T-helper 2 cell treated with Interferon-gamma antibody and Interleukin-4, amounts not matched to agents 100 ng/mL and 5 ng/mL, for 36 hours (primary cell): Measurements from ENCODE around the gene ICE2. TPM values are rescaled to one million over a fixed set of nuclear protein-coding genes. Genes with fewer than 3 reads are reported as not detected.

Source experiments
- intact Hi-C: fragments of 100-400 bp; cut with micrococcal nuclease; formaldehyde crosslinking; loops from one replicate; pipeline ENCODE4 v1.15.1; 2023
- total RNA-seq: library from RNA; stranded (reverse); gene quantifications from 2 replicates; pipeline ENCODE4 v1.2.3, GENCODE V29; 2022

Gene ICE2
- total RNA-seq, result 65.3 and 70.7 TPM in 2 replicates

DNA sequence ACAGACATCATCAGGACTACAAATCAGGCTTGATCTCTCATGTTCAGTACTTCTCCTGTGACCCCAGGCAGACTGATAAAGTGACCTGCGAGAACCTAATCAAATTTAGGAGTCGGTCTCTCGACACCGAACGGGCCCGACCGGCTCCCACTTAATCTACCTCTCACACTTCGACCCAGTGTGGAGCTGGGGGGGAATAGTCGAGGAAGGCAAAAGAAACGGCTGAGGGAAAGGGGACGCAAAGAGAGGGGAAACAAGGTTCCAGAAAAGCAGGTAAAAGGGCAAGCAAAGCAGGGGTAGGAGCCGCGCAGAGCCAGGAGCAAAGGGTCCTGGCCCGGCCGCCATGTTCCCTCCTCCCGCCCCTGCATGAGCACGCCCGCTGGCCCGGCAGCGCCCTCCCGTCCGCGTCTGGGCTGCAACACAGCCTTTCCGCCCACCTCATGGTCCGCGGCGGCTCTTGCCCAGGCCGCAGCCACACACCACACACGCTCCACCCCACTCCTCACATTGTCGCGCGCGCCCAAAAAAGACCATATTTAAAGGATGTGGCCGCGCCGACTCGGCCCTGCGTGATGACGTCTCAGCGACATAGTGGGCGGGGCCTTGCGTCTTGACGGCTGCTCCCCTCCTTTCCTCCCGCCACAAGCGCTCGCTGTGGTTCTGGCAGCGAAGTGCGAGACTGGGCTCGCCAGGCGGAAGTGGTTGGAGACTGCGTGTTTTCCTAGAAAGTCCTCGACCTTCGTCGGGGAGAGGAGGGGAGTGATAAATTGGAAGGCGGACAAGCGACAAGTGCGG is at the start of gene ICE2:
Gene ICE2 (minus strand): TSS at position 577 of the 795 bp plus-strand sequence. CDS start 1,165 bp downstream, outside the sequence.
- intact Hi-C loops, result loop anchor here (1.0 to 2.0 kb wide), 4 partner anchors 80 to 789 kb away; partner anchors contain the start of gene BNIP2

DNA sequence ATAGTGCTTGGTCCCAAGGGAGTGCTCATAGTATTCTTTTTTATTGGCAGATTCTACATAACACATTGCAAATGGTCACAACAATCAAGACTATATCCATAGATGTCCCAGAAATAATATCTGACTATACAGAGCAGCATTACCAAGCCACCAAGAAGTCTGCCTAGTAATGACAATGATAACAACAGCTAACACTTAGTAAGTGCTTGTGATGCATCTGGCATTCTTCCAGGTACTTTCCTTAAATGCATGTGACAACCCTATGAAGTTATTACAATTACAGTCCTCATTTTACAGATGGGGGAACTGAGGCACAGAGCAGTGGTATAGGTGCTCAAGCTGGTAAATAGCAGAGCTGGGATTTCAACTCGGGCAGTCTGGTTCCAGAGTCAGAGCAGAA is 49.6 kb upstream of the ICE2 start:
- intact Hi-C loops, result no loop called here

DNA sequence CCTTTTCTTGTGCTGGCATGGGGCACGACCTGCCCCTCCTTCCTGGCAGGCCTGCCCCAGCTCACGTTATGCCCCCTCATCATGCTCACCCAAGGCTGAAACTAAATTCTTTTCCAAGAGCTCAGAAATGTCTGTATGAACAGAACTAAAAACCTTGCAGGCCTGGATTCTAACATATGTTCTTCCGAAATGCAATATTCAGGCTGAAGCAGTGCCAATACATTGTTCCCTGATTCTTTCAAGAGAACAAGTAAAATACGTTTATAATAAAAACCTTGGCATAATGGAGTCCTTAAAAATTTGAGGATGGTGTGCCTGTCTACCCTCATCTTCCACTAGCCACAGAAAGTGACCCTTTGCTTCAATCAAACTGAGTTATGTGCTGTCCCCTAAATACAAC is 48.5 kb upstream of the ICE2 start:
- intact Hi-C loops, result no loop called here

GRCh38 chr15:60526127-60526616 is 47.2 kb upstream of the ICE2 start:
- intact Hi-C loops, result no loop called here

GRCh38 chr15:60525341-60526039 is 46.5 kb upstream of the ICE2 start:
- intact Hi-C loops, result no loop called here

- intact Hi-C loops, result loop anchor here (5.0 kb wide), 2 partner anchors 59 to 394 kb away; no protein-coding TSS in a partner anchor
Measured at GRCh38 chr15:60523056-60523455, 44.1 kb upstream of the ICE2 start.

DNA sequence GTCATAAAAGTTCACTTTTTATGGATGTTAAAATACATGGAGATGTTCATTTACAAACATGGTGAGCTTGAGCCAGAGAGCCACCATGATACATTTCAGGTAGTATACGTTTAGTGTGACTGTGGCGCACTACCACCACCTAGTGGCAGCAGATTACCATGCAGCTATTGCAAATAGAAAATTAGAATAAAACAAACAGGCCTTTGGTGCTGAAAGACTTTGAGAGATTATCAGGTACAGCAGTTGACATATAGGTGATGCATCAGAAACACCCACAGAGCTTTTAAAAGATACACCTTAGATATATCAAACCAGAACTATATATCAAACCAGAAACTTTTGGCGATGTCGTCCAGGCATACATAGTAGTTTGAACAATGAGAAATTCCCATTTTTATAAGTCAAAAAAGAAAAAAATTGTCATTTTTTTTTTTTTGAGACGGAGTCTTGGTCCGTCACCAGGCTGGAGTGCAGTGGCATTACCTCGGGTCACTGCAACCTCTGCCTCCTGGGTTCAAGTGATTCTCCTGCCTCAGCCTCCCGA is 42.0 kb upstream of the ICE2 start:
- intact Hi-C loops, result loop anchor here (1.0 to 5.0 kb wide), 5 partner anchors 13 to 396 kb away; no protein-coding TSS in a partner anchor

GRCh38 chr15:60520013-60520824 is 41.3 kb upstream of the ICE2 start:
- intact Hi-C loops, result loop anchor here (1.0 to 5.0 kb wide), 5 partner anchors 12 to 397 kb away; no protein-coding TSS in a partner anchor

DNA sequence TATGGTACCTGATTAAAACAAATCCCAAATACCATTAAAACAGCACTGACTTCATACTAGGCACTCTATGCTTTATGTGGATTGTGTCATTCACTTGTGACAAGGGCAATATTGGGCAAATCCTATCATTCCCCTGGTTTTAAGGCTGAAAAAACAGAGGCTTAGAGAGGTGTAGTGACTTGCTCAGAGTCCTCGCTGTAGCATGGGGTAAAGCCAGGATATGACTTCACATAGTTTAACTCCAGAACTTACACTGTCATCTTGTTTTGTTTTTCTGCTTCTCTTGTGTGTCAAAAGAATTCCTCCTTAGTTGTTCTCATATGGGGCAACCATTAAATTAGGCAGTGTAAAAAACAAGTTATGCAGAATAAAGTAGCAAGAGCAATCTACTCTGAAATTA is 40.3 kb upstream of the ICE2 start:
- intact Hi-C loops, result no loop called here

DNA sequence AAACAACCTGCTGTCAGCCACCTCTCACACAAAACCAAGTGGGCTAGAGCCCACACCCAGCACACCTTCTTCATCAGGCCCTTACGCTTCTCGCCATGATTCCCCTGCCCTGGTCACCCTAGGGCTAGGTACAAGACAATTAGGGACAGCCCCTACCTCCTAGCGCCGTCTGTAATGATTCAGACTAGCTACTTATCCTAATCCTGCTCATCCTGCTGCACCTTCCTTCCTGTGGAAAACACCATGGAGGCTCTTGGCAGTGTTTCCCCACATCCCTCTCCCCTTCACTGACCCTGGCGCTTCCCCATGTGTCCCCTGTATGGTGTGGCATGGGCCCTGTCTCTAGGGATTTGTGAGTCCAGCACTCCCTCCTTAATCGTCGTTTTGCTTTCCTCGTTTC is 39.6 kb upstream of the ICE2 start:
- intact Hi-C loops, result no loop called here

DNA sequence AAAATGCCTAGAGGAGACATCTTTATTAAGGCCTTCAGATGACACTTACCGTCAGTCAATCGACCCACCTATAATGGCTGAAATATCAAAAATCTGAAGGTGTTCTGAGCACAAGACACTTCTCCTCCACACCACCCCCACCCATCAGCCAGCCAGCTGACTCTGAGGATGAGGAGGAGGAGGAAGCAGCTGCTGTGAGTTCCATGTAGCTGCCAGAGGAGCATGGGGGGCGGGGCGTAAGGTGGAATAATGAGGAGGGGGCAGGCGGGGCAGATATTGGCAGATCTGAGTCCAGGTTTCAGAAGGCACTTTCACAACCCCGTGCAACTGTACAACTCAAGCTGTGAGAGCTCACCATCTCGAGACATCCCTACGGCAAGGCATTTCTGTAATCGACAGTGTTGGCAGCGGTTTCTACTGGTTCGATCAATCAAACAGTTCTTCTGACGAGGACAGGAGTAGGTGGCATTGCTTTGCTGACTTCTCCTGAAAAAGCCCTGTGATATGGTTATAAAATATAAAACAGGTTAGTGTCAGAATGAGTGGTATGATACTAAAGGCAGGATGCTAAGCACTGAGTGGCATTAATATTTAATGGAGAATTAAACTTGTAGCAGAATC is 35.4 kb upstream of the ICE2 start:
- intact Hi-C loops, result no loop called here

- intact Hi-C loops, result no loop called here
Measured at GRCh38 chr15:60513676-60514075, 34.7 kb upstream of the ICE2 start.

DNA sequence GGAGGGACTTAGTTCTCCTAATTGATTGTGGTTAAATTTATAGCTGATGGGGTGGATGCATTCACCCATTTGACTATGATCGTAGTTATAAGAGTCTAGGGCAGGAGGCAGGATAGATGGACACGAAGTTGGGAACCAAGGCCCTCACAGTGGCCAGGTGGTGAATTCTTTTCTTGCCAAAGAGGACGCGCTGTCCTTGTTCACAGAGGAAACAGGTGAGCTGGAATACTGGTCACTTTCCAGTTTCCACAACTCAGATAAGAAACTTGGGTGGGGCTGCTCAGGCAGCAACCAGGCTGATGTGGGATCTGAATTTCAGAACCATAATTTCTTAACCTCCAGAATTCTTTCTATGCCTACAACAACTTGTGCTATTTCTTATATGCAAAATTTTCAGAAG is 34.0 kb upstream of the ICE2 start:
- intact Hi-C loops, result no loop called here

- intact Hi-C loops, result no loop called here
Measured at GRCh38 chr15:60511351-60512031, 32.5 kb upstream of the ICE2 start.

GRCh38 chr15:60510006-60510405 is 31.1 kb upstream of the ICE2 start:
- intact Hi-C loops, result no loop called here

DNA sequence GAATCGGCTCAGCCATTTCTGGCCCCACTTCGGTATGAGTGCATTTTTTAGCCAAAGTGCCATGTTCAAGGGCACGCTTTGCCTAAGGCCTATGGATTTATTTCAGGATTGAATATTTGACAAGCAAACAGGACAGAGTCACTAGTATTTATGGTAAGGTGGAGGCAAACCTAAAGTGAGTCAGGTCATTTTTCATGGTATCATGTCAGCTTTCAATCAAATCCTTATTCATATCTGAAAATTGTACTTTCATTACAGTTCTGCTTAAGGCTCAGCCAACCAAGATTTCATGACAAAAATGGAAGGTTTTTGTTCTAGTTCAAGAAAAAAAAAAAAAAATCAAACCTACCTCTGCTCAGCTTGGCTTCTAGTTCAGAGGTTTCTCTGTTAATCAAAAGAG is 30.5 kb upstream of the ICE2 start:
- intact Hi-C loops, result loop anchor here (2.0 kb wide), 1 partner anchor 75 kb away; no protein-coding TSS in a partner anchor

DNA sequence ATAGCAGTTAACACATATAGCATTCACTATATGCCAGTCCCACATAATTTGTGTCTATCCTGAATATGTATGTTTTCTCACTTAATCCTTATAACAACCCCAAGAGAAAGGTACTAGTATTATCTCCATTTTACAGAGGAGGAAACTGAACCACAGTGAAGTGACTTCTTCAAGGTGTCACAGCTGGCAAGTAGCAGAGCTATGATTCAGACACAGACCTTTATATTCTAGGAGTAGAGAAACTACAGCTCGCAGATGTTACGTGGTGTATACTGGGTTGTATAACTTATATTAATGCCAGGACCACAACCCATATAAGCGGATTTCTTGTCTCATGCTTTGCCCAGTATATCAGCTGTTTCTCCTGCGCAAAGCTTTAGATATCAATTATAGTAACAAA is 29.5 kb upstream of the ICE2 start:
- intact Hi-C loops, result loop anchor here (1.0 to 2.0 kb wide), 3 partner anchors 12 to 409 kb away; no protein-coding TSS in a partner anchor

GRCh38 chr15:60507596-60508424 is 28.9 kb upstream of the ICE2 start:
- intact Hi-C loops, result loop anchor here (1.0 to 2.0 kb wide), 3 partner anchors 12 to 409 kb away; no protein-coding TSS in a partner anchor

- intact Hi-C loops, result no loop called here
Measured at GRCh38 chr15:60496853-60497252, 17.9 kb upstream of the ICE2 start.
